Endothelial cell of umbilical vein (primary cell): ENCODE results near the gene SLC39A13. TPM values are rescaled to one million over a fixed set of nuclear protein-coding genes. Genes with fewer than 3 reads are reported as not detected.

Experiments
- BruUV-seq: library from RNA; stranded (reverse); fragments of 400-500 nt; replicated peaks from 2 replicates; lab custom pipeline; 2021; lab: Mats Ljungman, UMichigan
- CTCF ChIA-PET: fragments of 300-600, 350-600 bp; sonication (Branson Sonifier 250); formaldehyde crosslinking; loops from one replicate; lab custom pipeline; 2021; ENCODE audit warnings: antibody characterized with exemption, inconsistent platforms; lab: Charles Lee
- POLR2A ChIA-PET: fragments of 300-600, 350-600 bp; sonication (Branson Sonifier 250); formaldehyde crosslinking; loops from one replicate; lab custom pipeline; 2021; ENCODE audit warnings: antibody characterized with exemption, inconsistent platforms; lab: Charles Lee
- DNase-seq: peaks from one replicate; pipeline ENCODE4 v3.0.0-alpha.2; 2011; ENCODE audit warnings: low read depth, low spot score
- FAIRE-seq: peaks from 2 replicates; lab custom pipeline; 2011; peaks lifted over from hg19 to GRCh38; lab: Jason Lieb, UNC
- H2AFZ ChIP-seq: 2 replicates; pipeline ENCODE4 v1.6.0; 2012; ENCODE audit warnings: low read depth, low read length, control low read depth, inconsistent platforms
- H3K27ac ChIP-seq: 2 replicates; pipeline ENCODE4 v1.5.1; 2011; ENCODE audit warnings: low read depth, mild to moderate bottlenecking, control low read depth, low read length, moderate library complexity; ENCODE audit not compliant: insufficient read depth
- H3K27me3 ChIP-seq, 2 experiments: 2 replicates each; pipeline versions ENCODE4 v1.6.0 to v1.6.1; 2011; ENCODE audit warnings: low read length in 2 of 2, mixed read lengths in 1 of 2; ENCODE audit not compliant: control insufficient read depth in 2 of 2, insufficient read depth in 2 of 2
- H3K36me3 ChIP-seq, 2 experiments: 2 replicates in 1 of 2; 3 replicates in 1 of 2; pipeline ENCODE4 v1.5.1; 2011; ENCODE audit warnings: low read length in 2 of 2, mild to moderate bottlenecking in 1 of 2, moderate library complexity in 1 of 2; ENCODE audit not compliant: control insufficient read depth in 2 of 2, insufficient read depth in 2 of 2; ENCODE audit errors: extremely low read depth in 1 of 2
- H3K4me1 ChIP-seq: 3 replicates; pipeline ENCODE4 v1.5.1; 2011; ENCODE audit warnings: mild to moderate bottlenecking, low read length; ENCODE audit not compliant: control insufficient read depth, insufficient read depth; ENCODE audit errors: extremely low read depth
- H3K4me2 ChIP-seq: 2 replicates; pipeline ENCODE4 v1.6.1; 2011; ENCODE audit warnings: low read length, control low read depth, mixed read lengths; ENCODE audit not compliant: insufficient read depth
- H3K4me3 ChIP-seq, 3 experiments: fragments of 200-600 bp in 1 of 3; sonication (generic), shearing (Covaris generic) in 1 of 3; replicated peaks in 1 of 3; 2 replicates each; pipeline ENCODE4 v1.5.1; 2011 to 2016; ENCODE audit warnings: control low read depth in 3 of 3, low read length in 3 of 3, mild to moderate bottlenecking in 2 of 3, inconsistent platforms in 1 of 3, low read depth in 1 of 3, moderate library complexity in 1 of 3; ENCODE audit not compliant: insufficient read depth in 1 of 3
- H3K79me2 ChIP-seq: 2 replicates; pipeline ENCODE4 v1.6.0; 2012; ENCODE audit warnings: low read length, inconsistent platforms; ENCODE audit not compliant: control insufficient read depth, insufficient read depth
- H3K9ac ChIP-seq: replicated peaks from 2 replicates; pipeline ENCODE3; 2011; ENCODE audit warnings: low read length, control low read depth; ENCODE audit not compliant: insufficient read depth; ENCODE audit errors: extremely low read depth
- H3K9me1 ChIP-seq: replicated peaks from 3 replicates; pipeline ENCODE4 v1.6.0; 2011; ENCODE audit warnings: mild to moderate bottlenecking, low read length; ENCODE audit not compliant: control insufficient read depth, insufficient read depth; ENCODE audit errors: extremely low read depth
- H3K9me3 ChIP-seq: replicated peaks from 2 replicates; pipeline ENCODE4 v1.5.1; 2012; ENCODE audit warnings: low read length, inconsistent platforms; ENCODE audit not compliant: control insufficient read depth, insufficient read depth
- H4K20me1 ChIP-seq: replicated peaks from 2 replicates; pipeline ENCODE3; 2011; ENCODE audit warnings: mild to moderate bottlenecking, low read length; ENCODE audit not compliant: control insufficient read depth, insufficient read depth; ENCODE audit errors: extremely low read depth
- EZH2 ChIP-seq: IDR thresholded peaks from 2 replicates; pipeline ENCODE4 v1.6.1; 2012; ENCODE audit warnings: borderline replicate concordance, low read depth, mild to moderate bottlenecking, moderate library complexity, low read length, inconsistent platforms; ENCODE audit not compliant: severe bottlenecking
- FOS ChIP-seq: IDR thresholded peaks from 2 replicates; pipeline ENCODE4 v1.6.1; 2011; ENCODE audit warnings: mild to moderate bottlenecking, low read length, moderate library complexity, borderline replicate concordance; ENCODE audit not compliant: insufficient read depth
- GATA2 ChIP-seq: IDR thresholded peaks from 2 replicates; pipeline ENCODE4 v1.7.0; 2011; ENCODE audit warnings: low read depth, mild to moderate bottlenecking, moderate library complexity, mixed read lengths, low read length; ENCODE audit not compliant: insufficient read length, insufficient read depth
- JUN ChIP-seq: IDR thresholded peaks from 2 replicates; pipeline ENCODE4 v1.6.1; 2011; ENCODE audit warnings: borderline replicate concordance, low read depth; ENCODE audit not compliant: insufficient read length, insufficient read depth
- MYC ChIP-seq: IDR thresholded peaks from one replicate; pipeline ENCODE4 v1.6.1; 2011; ENCODE audit warnings: mild to moderate bottlenecking, low read depth, low read length
- POLR2A ChIP-seq: IDR thresholded peaks from 2 replicates; pipeline ENCODE4 v1.6.1; 2012; ENCODE audit warnings: low read depth, mild to moderate bottlenecking, control low read depth, low read length
- POLR2AphosphoS5 ChIP-seq: IDR thresholded peaks from 2 replicates; pipeline ENCODE4 v1.6.1; 2012; ENCODE audit warnings: low read depth, mild to moderate bottlenecking, control low read depth, low read length, moderate library complexity; ENCODE audit not compliant: insufficient read depth
- dilution Hi-C: fragments of 300-500 bp; cut with MboI; formaldehyde crosslinking; loops from one replicate; pipeline ENCODE4 v1.15.0; 2019; ENCODE audit warnings: low sequenced_read_pairs; ENCODE audit not compliant: extremely low pct_ligation_motif_present
- intact Hi-C: fragments of 100-400 bp; cut with micrococcal nuclease; formaldehyde crosslinking; loops from one replicate; pipeline ENCODE4 v1.10.0; 2022
- polyA plus RNA-seq, 4 experiments: library from polyadenylated mRNA; depleted of rRNA in 3 of 4; stranded (reverse) in 3 of 4; unstranded in 1 of 4; fragments of >200 nt; gene quantifications; 2 replicates each; pipeline versions ENCODE4 v1.2.1 to v1.2.3, GENCODE V29; 2011 to 2012; ENCODE audit warnings: missing spikeins in 1 of 4
- total RNA-seq: library from RNA; stranded (reverse); gene quantifications from 2 replicates; pipeline ENCODE4 v1.2.3, GENCODE V29; 2021
- TF ChIP-seq, protein P1 (sequence below): IDR thresholded peaks from 2 replicates; pipeline ENCODE4 v1.6.1; 2011; ENCODE audit not compliant: insufficient read depth, insufficient read length
- TF ChIP-seq, protein P2 (sequence below), 2 donors: IDR thresholded peaks; 1 replicate in 1 of 2; 2 replicates in 1 of 2; pipeline ENCODE4 v1.5.1; 2011; ENCODE audit warnings: low read length in 2 of 2, mild to moderate bottlenecking in 2 of 2, moderate library complexity in 2 of 2, control low read depth in 1 of 2, inconsistent platforms in 1 of 2, low read depth in 1 of 2; ENCODE audit not compliant: insufficient read depth in 1 of 2; ENCODE audit errors: extremely low read depth in 1 of 2

SLC39A13 gene
- total and polyA plus RNA-seq, 2 donors (not counting 3 experiments of a cell fraction or from before 2014, with no cell fraction given), result 91.9 to 94.3 TPM

DNA sequence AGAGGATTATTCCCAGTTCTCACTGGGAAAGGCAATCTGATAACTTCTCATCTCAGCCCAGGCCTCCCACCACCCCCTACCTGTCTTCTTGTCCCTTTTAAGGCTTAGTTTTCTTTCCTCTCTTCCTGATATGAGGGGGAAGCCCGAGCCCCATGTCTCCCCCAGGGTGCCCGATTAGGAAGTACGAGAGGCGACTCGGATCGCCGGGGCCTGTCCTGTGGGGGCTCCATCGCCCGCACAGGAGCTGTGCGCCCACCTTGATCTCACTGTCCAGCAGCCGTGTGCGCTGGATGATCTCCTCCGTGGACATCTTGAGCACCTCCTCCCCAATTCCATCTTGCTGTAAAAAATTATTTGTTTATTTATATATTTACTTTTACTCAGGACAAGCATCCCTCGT lies 17.2 kb downstream of the SLC39A13 start:
- Histone ChIP-seq H3K9ac (peak overlapping the region; percentile 96), H2AFZ (no peak overlapping the region), H3K4me2 (peak overlapping the region; percentile 81), H3K9me1 (no peaks in the 10 kb centered on the region), H3K4me3 (peak overlapping the region; percentile 68 to 89 (median 79)), H3K27me3 (no peaks in the 10 kb centered on the region), H3K36me3 (peaks cover 12 to 18% of the 10 kb centered on the region in 2 experiments), H3K9me3 (no peaks in the 10 kb centered on the region), H3K79me2 (peaks cover 23% of the 10 kb centered on the region), H3K27ac (peak overlapping the region; percentile 90), H3K4me1 (peaks cover 10% of the 10 kb centered on the region), H4K20me1 (no peaks in the 10 kb centered on the region)
- FAIRE-seq (no peak), DNase-seq (no peak)
- dilution Hi-C loops (no loop called here), intact Hi-C loops (loop anchor here (1.0 to 5.0 kb wide), 3 partner anchors 9 to 152 kb away; partner anchors contain the start of genes CELF1, KBTBD4 and NDUFS3)
- TF ChIP-seq JUN (no peak), GATA2 (no peak), POLR2AphosphoS5 (no peak), POLR2A (no peak), EZH2 (no peak), FOS (no peak), MYC (no peak)
- TF ChIP-seq, protein P1, sequence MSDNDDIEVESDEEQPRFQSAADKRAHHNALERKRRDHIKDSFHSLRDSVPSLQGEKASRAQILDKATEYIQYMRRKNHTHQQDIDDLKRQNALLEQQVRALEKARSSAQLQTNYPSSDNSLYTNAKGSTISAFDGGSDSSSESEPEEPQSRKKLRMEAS, result no peak
- TF ChIP-seq, protein P2, sequence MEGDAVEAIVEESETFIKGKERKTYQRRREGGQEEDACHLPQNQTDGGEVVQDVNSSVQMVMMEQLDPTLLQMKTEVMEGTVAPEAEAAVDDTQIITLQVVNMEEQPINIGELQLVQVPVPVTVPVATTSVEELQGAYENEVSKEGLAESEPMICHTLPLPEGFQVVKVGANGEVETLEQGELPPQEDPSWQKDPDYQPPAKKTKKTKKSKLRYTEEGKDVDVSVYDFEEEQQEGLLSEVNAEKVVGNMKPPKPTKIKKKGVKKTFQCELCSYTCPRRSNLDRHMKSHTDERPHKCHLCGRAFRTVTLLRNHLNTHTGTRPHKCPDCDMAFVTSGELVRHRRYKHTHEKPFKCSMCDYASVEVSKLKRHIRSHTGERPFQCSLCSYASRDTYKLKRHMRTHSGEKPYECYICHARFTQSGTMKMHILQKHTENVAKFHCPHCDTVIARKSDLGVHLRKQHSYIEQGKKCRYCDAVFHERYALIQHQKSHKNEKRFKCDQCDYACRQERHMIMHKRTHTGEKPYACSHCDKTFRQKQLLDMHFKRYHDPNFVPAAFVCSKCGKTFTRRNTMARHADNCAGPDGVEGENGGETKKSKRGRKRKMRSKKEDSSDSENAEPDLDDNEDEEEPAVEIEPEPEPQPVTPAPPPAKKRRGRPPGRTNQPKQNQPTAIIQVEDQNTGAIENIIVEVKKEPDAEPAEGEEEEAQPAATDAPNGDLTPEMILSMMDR (IDR thresholded peaks at IDR 0.05; ENCODE audit: extremely low read depth in 1 of 2, insufficient read depth in 1 of 2, low read depth in 1 of 2, low read length in 2 of 2), result no peak
- BruUV-seq, result no TSS peak
- CTCF ChIA-PET, result interaction anchor here (1.0 to 2.3 kb wide), 5 partner anchors 13 to 71 kb away, joined by 3 to 16 read pairs (median 9); no protein-coding TSS in a partner anchor
- POLR2A ChIA-PET, result interaction anchor here (1.1 to 1.4 kb wide), 2 partner anchors 10 to 15 kb away, joined by 4 to 7 read pairs; no protein-coding TSS in a partner anchor
